SK-N-SH treated with all-trans-retinoic acid at 6 μM for 48 hours (cell line): Measurements from ENCODE around the gene DSCAM.

Experiments
- ATAC-seq: fragments of 200-7000 bp; cut with Tn5 transposase; 3 replicates; pipeline ENCODE4 v1.9.1; 2020; ENCODE audit warnings: mild to moderate bottlenecking, moderate library complexity
- ARNTL ChIP-seq: fragments of 450-650 bp; formaldehyde crosslinking; IDR thresholded peaks from 2 replicates; pipeline ENCODE4 v1.5.0; 2020; ENCODE audit warnings: low read depth, mild to moderate bottlenecking, moderate library complexity, borderline replicate concordance
- CREB5 ChIP-seq: fragments of 250-450 bp; sonication (Bioruptor Pico); IDR thresholded peaks from 2 replicates; pipeline ENCODE4 v1.5.1; 2020; ENCODE audit warnings: low read depth, mild to moderate bottlenecking, moderate library complexity
- CSDC2 ChIP-seq: fragments of 250-450 bp; sonication (Bioruptor Pico); IDR thresholded peaks from 2 replicates; pipeline ENCODE4 v1.5.0; 2020; ENCODE audit warnings: mild to moderate bottlenecking, moderate library complexity
- CSRNP3 ChIP-seq: fragments of 250-450 bp; sonication (Bioruptor Pico); IDR thresholded peaks from 2 replicates; pipeline ENCODE4 v1.5.1; 2021; ENCODE audit warnings: mild to moderate bottlenecking, moderate library complexity
- ESRRG ChIP-seq: fragments of 250-450 bp; sonication (Bioruptor Pico); IDR thresholded peaks from 2 replicates; pipeline ENCODE4 v1.6.1; 2021; ENCODE audit warnings: mild to moderate bottlenecking
- GLIS3 ChIP-seq: fragments of 250-450 bp; sonication (Bioruptor Pico); IDR thresholded peaks from 2 replicates; pipeline ENCODE4 v1.5.0; 2020; ENCODE audit warnings: mild to moderate bottlenecking, moderate library complexity
- ISL1 ChIP-seq: fragments of 250-450 bp; sonication (Bioruptor Pico); IDR thresholded peaks from 2 replicates; pipeline ENCODE4 v2.1.2; 2022; ENCODE audit warnings: mild to moderate bottlenecking, moderate library complexity
- OSR1 ChIP-seq: fragments of 250-450 bp; sonication (Bioruptor Pico); IDR thresholded peaks from 2 replicates; pipeline ENCODE4 v1.8.0; 2022; ENCODE audit warnings: moderate library complexity, mild to moderate bottlenecking, inconsistent platforms
- PATZ1 ChIP-seq: fragments of 250-450 bp; sonication (Bioruptor Pico); IDR thresholded peaks from 2 replicates; pipeline ENCODE4 v1.8.0; 2020; ENCODE audit warnings: mild to moderate bottlenecking, moderate library complexity, borderline replicate concordance
- POU6F1 ChIP-seq: fragments of 250-450 bp; sonication (Bioruptor Pico); IDR thresholded peaks from 2 replicates; pipeline ENCODE4 v1.8.0; 2021; ENCODE audit warnings: low read depth, mild to moderate bottlenecking, moderate library complexity, borderline replicate concordance
- PPARA ChIP-seq: fragments of 250-450 bp; sonication (Bioruptor Pico); IDR thresholded peaks from 2 replicates; pipeline ENCODE4 v1.5.0; 2020; ENCODE audit warnings: mild to moderate bottlenecking, borderline replicate concordance
- RARB ChIP-seq: fragments of 250-450 bp; sonication (Bioruptor Pico); IDR thresholded peaks from 2 replicates; pipeline ENCODE4 v1.8.0; 2021; ENCODE audit warnings: mild to moderate bottlenecking, moderate library complexity
- SNAI2 ChIP-seq: fragments of 250-450 bp; sonication (Bioruptor Pico); IDR thresholded peaks from 2 replicates; pipeline ENCODE4 v1.5.0; 2020; ENCODE audit warnings: mild to moderate bottlenecking, moderate library complexity
- TCF4 ChIP-seq: fragments of 250-450 bp; sonication (Bioruptor Pico); IDR thresholded peaks from 2 replicates; pipeline ENCODE4 v1.8.0; 2021; ENCODE audit warnings: mild to moderate bottlenecking, moderate library complexity, borderline replicate concordance
- TOX ChIP-seq: fragments of 250-450 bp; sonication (Bioruptor Pico); IDR thresholded peaks from 2 replicates; pipeline ENCODE4 v1.8.0; 2021; ENCODE audit warnings: mild to moderate bottlenecking, moderate library complexity, borderline replicate concordance
- TSHZ2 ChIP-seq: fragments of 250-450 bp; sonication (Bioruptor Pico); IDR thresholded peaks from 2 replicates; pipeline ENCODE4 v1.5.0; 2020; ENCODE audit warnings: mild to moderate bottlenecking, moderate library complexity
- ZC3H10 ChIP-seq: fragments of 250-450 bp; sonication (Bioruptor Pico); IDR thresholded peaks from 2 replicates; pipeline ENCODE4 v1.5.1; 2021; ENCODE audit warnings: mild to moderate bottlenecking, moderate library complexity
- ZFP3 ChIP-seq: fragments of 250-450 bp; sonication (Bioruptor Pico); IDR thresholded peaks from 2 replicates; pipeline ENCODE4 v1.5.0; 2020; ENCODE audit warnings: mild to moderate bottlenecking, moderate library complexity
- ZFP30 ChIP-seq: fragments of 450-650 bp; formaldehyde crosslinking; IDR thresholded peaks from 2 replicates; pipeline ENCODE4 v1.5.0; 2022; ENCODE audit warnings: mild to moderate bottlenecking, moderate library complexity
- ZNF70 ChIP-seq: fragments of 450-650 bp; formaldehyde crosslinking; IDR thresholded peaks from 2 replicates; pipeline ENCODE4 v1.5.0; 2020; ENCODE audit warnings: mild to moderate bottlenecking, moderate library complexity
- ZNF8 ChIP-seq: fragments of 450-650 bp; formaldehyde crosslinking; IDR thresholded peaks from 2 replicates; pipeline ENCODE4 v1.5.0; 2020; ENCODE audit warnings: mild to moderate bottlenecking, moderate library complexity

Gene DSCAM

GRCh38 chr21:40191616-40192015 is 655.3 kb downstream of the DSCAM start (continued):
- TF ChIP-seq CREB5 (CRISPR knock-in tag) = no peak
- TF ChIP-seq TCF4 (CRISPR knock-in tag) = no peak
- no peak for TF ChIP-seq SNAI2 (CRISPR knock-in tag)
- TF ChIP-seq PATZ1 (CRISPR knock-in tag) = no peak
- no peak for TF ChIP-seq ZNF70 (CRISPR knock-in tag)
- no peak for TF ChIP-seq ZFP3 (CRISPR knock-in tag)
- no peak for TF ChIP-seq POU6F1 (CRISPR knock-in tag)
- TF ChIP-seq ZFP30 (CRISPR knock-in tag) = no peak
- no peak for TF ChIP-seq ZC3H10
- TF ChIP-seq CSDC2 (CRISPR knock-in tag) = no peak
- TF ChIP-seq ARNTL (CRISPR knock-in tag) = no peak

- TF ChIP-seq ESRRG (CRISPR knock-in tag) (no peak), GLIS3 (CRISPR knock-in tag) (no peak), ZFP3 (CRISPR knock-in tag) (no peak), TCF4 (CRISPR knock-in tag) (no peak), ISL1 (CRISPR knock-in tag) (no peak), CSRNP3 (CRISPR knock-in tag) (no peak), PATZ1 (CRISPR knock-in tag) (no peak), RARB (no peak), ZC3H10 (no peak), CREB5 (CRISPR knock-in tag) (no peak), ZNF8 (CRISPR knock-in tag) (no peak)
- TF ChIP-seq, all 23 proteins: peak for 0
- ATAC-seq = no peak
These were observed 655.8 kb downstream of the DSCAM start for GRCh38 chr21:40191196-40191595.

GRCh38 chr21:40187946-40188654 is 658.9 kb downstream of the DSCAM start:
- no peak for ATAC-seq
- TF ChIP-seq SNAI2 (CRISPR knock-in tag) (no peak), TSHZ2 (no peak), PPARA (CRISPR knock-in tag) (no peak), ZC3H10 (no peak), TOX (CRISPR knock-in tag) (no peak), ISL1 (CRISPR knock-in tag) (no peak), OSR1 (no peak), ESRRG (CRISPR knock-in tag) (no peak), ARNTL (CRISPR knock-in tag) (no peak), CSRNP3 (CRISPR knock-in tag) (no peak)
